ENCODE measurements around the gene PCMTD2.

DNA sequence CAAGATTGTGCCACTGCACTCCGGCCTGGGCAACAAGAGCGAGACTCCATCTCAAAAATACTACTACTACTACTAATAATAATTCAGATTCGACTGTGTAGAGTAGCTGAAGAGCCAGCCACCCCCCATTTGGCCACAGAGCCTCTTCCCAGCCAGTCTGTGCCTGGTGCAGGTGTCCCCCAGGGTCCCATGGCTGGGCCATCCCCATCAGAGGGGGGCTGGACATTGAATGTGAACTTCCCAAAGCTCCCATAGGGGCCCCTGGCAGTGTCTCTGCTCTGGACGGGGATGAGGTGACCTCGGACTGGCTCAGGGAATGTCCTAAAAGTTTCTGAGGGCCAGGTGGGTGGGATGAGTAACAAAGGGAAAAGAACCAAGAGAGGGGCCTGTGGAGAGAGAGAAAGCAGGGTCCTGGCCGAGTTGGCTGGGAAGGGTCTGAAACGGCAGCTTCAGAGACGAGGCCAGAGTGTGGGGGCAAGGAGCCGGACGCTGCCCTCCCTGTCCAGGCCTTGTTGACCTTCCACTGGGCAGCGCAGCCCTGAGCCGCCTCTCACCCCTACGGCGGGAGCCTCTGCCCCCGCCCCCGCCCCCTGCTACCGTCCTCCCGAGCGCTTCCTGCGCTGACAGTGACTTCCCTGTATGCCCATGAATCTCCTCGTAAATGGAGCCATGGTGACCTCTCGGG is 24.9 kb upstream of the PCMTD2 start:
- TF ChIP-seq, protein P1, sequence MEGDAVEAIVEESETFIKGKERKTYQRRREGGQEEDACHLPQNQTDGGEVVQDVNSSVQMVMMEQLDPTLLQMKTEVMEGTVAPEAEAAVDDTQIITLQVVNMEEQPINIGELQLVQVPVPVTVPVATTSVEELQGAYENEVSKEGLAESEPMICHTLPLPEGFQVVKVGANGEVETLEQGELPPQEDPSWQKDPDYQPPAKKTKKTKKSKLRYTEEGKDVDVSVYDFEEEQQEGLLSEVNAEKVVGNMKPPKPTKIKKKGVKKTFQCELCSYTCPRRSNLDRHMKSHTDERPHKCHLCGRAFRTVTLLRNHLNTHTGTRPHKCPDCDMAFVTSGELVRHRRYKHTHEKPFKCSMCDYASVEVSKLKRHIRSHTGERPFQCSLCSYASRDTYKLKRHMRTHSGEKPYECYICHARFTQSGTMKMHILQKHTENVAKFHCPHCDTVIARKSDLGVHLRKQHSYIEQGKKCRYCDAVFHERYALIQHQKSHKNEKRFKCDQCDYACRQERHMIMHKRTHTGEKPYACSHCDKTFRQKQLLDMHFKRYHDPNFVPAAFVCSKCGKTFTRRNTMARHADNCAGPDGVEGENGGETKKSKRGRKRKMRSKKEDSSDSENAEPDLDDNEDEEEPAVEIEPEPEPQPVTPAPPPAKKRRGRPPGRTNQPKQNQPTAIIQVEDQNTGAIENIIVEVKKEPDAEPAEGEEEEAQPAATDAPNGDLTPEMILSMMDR (conservative IDR thresholded peaks at IDR 0.05; ENCODE audit: low read length), result no peak
- TF ChIP-seq EZH2phosphoT487 (IDR thresholded peaks at IDR 0.05; ENCODE audit: borderline replicate concordance, low read depth, low read length), result no peak

All from OCI-LY7 (cell line).